ENCODE data around the gene LRRC8A. TPM values are rescaled to one million over a fixed set of nuclear protein-coding genes. Genes with fewer than 3 reads are reported as not detected.

LRRC8A gene
- total and polyA plus RNA-seq, 2 of the 8 experiments (the other 6 are each of a cell fraction or from before 2014, with no cell fraction given) = 103 to 111 TPM

GRCh38 chr9:128860937-128861336 is 21.0 kb upstream of the LRRC8A start (continued):
- TF ChIP-seq E2F6 (IDR thresholded peaks at IDR 0.05) (no peak), POU5F1 (IDR thresholded peaks at IDR 0.05; ENCODE audit: low read depth, low read length) (no peak), MAX (IDR thresholded peaks at IDR 0.05) (no peak), CHD1 (IDR thresholded peaks at IDR 0.05; ENCODE audit: low read depth, low read length) (no peak), CHD7 (IDR thresholded peaks at IDR 0.05; ENCODE audit: insufficient replicate concordance, low read length) (no peak)
